Measurements from ENCODE around the gene MACROD1. TPM values are rescaled to one million over a fixed set of nuclear protein-coding genes. Genes with fewer than 3 reads are reported as not detected.

The MACROD1 gene
- total RNA-seq, 1 donor from 2014 or later, result 20.6 TPM

GRCh38 chr11:64017945-64018224 lies 148.0 kb downstream of the MACROD1 start:
- DNase-seq (ENCODE audit: low spot score) (no peak), ATAC-seq (no peak)
- intact Hi-C loops (cut with DNase I), result no loop called here

GRCh38 chr11:64015935-64016845 lies 149.7 kb downstream of the MACROD1 start:
- no peak for ATAC-seq
- intact Hi-C loops (cut with DNase I), result no loop called here
- DNase-seq (ENCODE audit: low spot score), result no peak

- intact Hi-C loops (cut with DNase I), result no loop called here
- ATAC-seq (no peak), DNase-seq (ENCODE audit: low spot score) (no peak)
Measured at GRCh38 chr11:64015510-64015909, 150.4 kb downstream of the MACROD1 start.

- no peak for ATAC-seq
- intact Hi-C loops (cut with DNase I), result no loop called here
- DNase-seq (ENCODE audit: low spot score), result no peak
Measured at GRCh38 chr11:64014356-64014755, 151.6 kb downstream of the MACROD1 start.

GRCh38 chr11:64013141-64013896 lies 152.6 kb downstream of the MACROD1 start:
- intact Hi-C loops (cut with DNase I), result no loop called here
- no peak for ATAC-seq

GRCh38 chr11:64011371-64011770 lies 154.5 kb downstream of the MACROD1 start:
- DNase-seq (ENCODE audit: low spot score) (no peak), ATAC-seq (no peak)
- intact Hi-C loops (cut with DNase I), result no loop called here

More at GRCh38 chr11:64013141-64013896, 152.6 kb downstream of the MACROD1 start:
- DNase-seq (ENCODE audit: low spot score), result no peak

- ATAC-seq (no peak), DNase-seq (ENCODE audit: low spot score) (no peak)
- intact Hi-C loops (cut with DNase I), result no loop called here
Measured at GRCh38 chr11:64010783-64011182, 155.1 kb downstream of the MACROD1 start.

- DNase-seq (ENCODE audit: low spot score) (no peak), ATAC-seq (no peak)
- intact Hi-C loops (cut with DNase I), result no loop called here
Measured at GRCh38 chr11:64009710-64010109, 156.2 kb downstream of the MACROD1 start.

GRCh38 chr11:64008914-64009633 lies 156.8 kb downstream of the MACROD1 start:
- intact Hi-C loops (cut with DNase I), result no loop called here

GRCh38 chr11:64008283-64008913 lies 157.5 kb downstream of the MACROD1 start:
- DNase-seq (ENCODE audit: low spot score), result no peak
- intact Hi-C loops (cut with DNase I), result no loop called here
- ATAC-seq, result no peak

More at GRCh38 chr11:64008914-64009633, 156.8 kb downstream of the MACROD1 start:
- DNase-seq (ENCODE audit: low spot score) (no peak), ATAC-seq (no peak)

GRCh38 chr11:64007629-64008282 lies 158.2 kb downstream of the MACROD1 start:
- DNase-seq (ENCODE audit: low spot score) (peak; percentile 86), ATAC-seq (peak; percentile 91)
- intact Hi-C loops (cut with DNase I), result no loop called here

GRCh38 chr11:64007160-64007628 lies 158.7 kb downstream of the MACROD1 start:
- DNase-seq (ENCODE audit: low spot score) (peak; percentile 69), ATAC-seq (peak; percentile 56)
- intact Hi-C loops (cut with DNase I), result no loop called here

- intact Hi-C loops (cut with DNase I), result no loop called here
- ATAC-seq (no peak), DNase-seq (ENCODE audit: low spot score) (no peak)
Measured at GRCh38 chr11:64006398-64006797, 159.5 kb downstream of the MACROD1 start.

- ATAC-seq (no peak), DNase-seq (ENCODE audit: low spot score) (no peak)
- intact Hi-C loops (cut with DNase I), result no loop called here
Measured at GRCh38 chr11:64005691-64006090, 160.2 kb downstream of the MACROD1 start.

- ATAC-seq (no peak), DNase-seq (ENCODE audit: low spot score) (no peak)
- intact Hi-C loops (cut with DNase I), result no loop called here
Measured at GRCh38 chr11:64004590-64004984, 161.3 kb downstream of the MACROD1 start.

- intact Hi-C loops (cut with DNase I), result no loop called here
- DNase-seq (ENCODE audit: low spot score), result no peak
- ATAC-seq, result no peak
Measured at GRCh38 chr11:64003807-64004589, 161.9 kb downstream of the MACROD1 start.

GRCh38 chr11:64001484-64002420 lies 164.2 kb downstream of the MACROD1 start:
- DNase-seq (ENCODE audit: low spot score) (no peak), ATAC-seq (peak; percentile 11)
- intact Hi-C loops (cut with DNase I), result loop anchor here (2.0 kb wide), 1 partner anchor 147 kb away; no protein-coding TSS in a partner anchor
